Endodermal cell (in vitro differentiated cells): ENCODE measurements around the gene IL20. TPM values are rescaled to one million over a fixed set of nuclear protein-coding genes. Genes with fewer than 3 reads are reported as not detected.

Experiments used
- DNase-seq: peaks from one replicate; pipeline ENCODE4 v3.0.0-alpha.2; 2017
- H3K27ac ChIP-seq: 2 replicates; pipeline ENCODE4 v1.5.1; 2013; ENCODE audit warnings: mild to moderate bottlenecking, low read depth, low read length, moderate library complexity
- H3K27me3 ChIP-seq: 2 replicates; pipeline ENCODE4 v1.6.1; 2013; ENCODE audit warnings: mild to moderate bottlenecking, low read length, moderate library complexity; ENCODE audit not compliant: insufficient read depth, control insufficient read depth, poor library complexity, severe bottlenecking
- H3K36me3 ChIP-seq: 2 replicates; pipeline ENCODE4 v1.7.0; 2013; ENCODE audit warnings: mild to moderate bottlenecking, low read length, moderate library complexity; ENCODE audit not compliant: control insufficient read depth, insufficient read depth
- H3K4me1 ChIP-seq: one replicate; pipeline ENCODE4 v1.7.0; 2013; ENCODE audit warnings: low read length; ENCODE audit not compliant: control insufficient read depth, insufficient read depth
- H3K4me3 ChIP-seq: 2 replicates; pipeline ENCODE4 v1.5.1; 2013; ENCODE audit warnings: mild to moderate bottlenecking, low read length, moderate library complexity
- H3K9ac ChIP-seq: 2 replicates; pipeline ENCODE4 v1.6.1; 2013; ENCODE audit warnings: mild to moderate bottlenecking, low read length, moderate library complexity; ENCODE audit not compliant: poor library complexity, severe bottlenecking; ENCODE audit errors: extremely low read depth
- H3K9me3 ChIP-seq: 2 replicates; pipeline ENCODE4 v1.6.1; 2013; ENCODE audit warnings: mild to moderate bottlenecking, low read length, moderate library complexity; ENCODE audit not compliant: control insufficient read depth
- H3K27ac Mint-ChIP-seq: 2 replicates; pipeline ENCODE4 v1.8.0; 2020; ENCODE audit warnings: mixed read lengths
- H3K27me3 Mint-ChIP-seq: 2 replicates; pipeline ENCODE4 v1.8.0; 2021; ENCODE audit warnings: mild to moderate bottlenecking, mixed read lengths; ENCODE audit not compliant: insufficient read depth
- H3K36me3 Mint-ChIP-seq: 2 replicates; pipeline ENCODE4 v1.8.0; 2020; ENCODE audit warnings: low read depth, mixed read lengths
- H3K4me1 Mint-ChIP-seq: 2 replicates; pipeline ENCODE4 v1.8.0; 2020; ENCODE audit warnings: mixed read lengths
- H3K4me3 Mint-ChIP-seq: 2 replicates; pipeline ENCODE4 v1.8.0; 2020; ENCODE audit warnings: mild to moderate bottlenecking, moderate library complexity, mixed read lengths
- H3K9me3 Mint-ChIP-seq: 2 replicates; pipeline ENCODE4 v1.8.0; 2020; ENCODE audit warnings: mild to moderate bottlenecking, mixed read lengths
- CTCF ChIP-seq: fragments of 200-600 bp; sonication (generic); conservative IDR thresholded peaks from 2 replicates; pipeline ENCODE4 v1.5.0; 2021; ENCODE audit warnings: antibody characterized with exemption, mild to moderate bottlenecking
- WGBS, 2 experiments: methylation state at CpG; one replicate each; pipeline versions ENCODE4 v1.1.5 to v1.1.7; 2013; ENCODE audit warnings: missing lambda C conversion rate in 2 of 2, mixed read lengths in 1 of 2; ENCODE audit not compliant: insufficient coverage in 1 of 2, insufficient read length in 1 of 2; 5-methylcytosine and 5-hydroxymethylcytosine counted together
- total RNA-seq, 2 donors: library from RNA; stranded (reverse); fragmentation: NEBNext Ultra II Directional in 1 of 2; extraction: Animal tissue kit (Norgen Biotek cat#: 25700) in 1 of 2; gene quantifications; 2 replicates in 1 of 2; 3 replicates in 1 of 2; pipeline ENCODE4 v1.2.1, GENCODE V29; 2021

IL20 gene
- total RNA-seq, 2 donors from 2014 or later, result not detected

- H3K4me3 Mint-ChIP-seq, result no peak overlapping the region
- no peak for DNase-seq
- peaks cover 5% of the 10 kb centered on the region for H3K4me1 ChIP-seq
- H3K4me3 ChIP-seq, result no peak overlapping the region
- no peak overlapping the region for H3K27ac ChIP-seq
- no peak for TF ChIP-seq CTCF
- H3K4me1 Mint-ChIP-seq, result peaks cover 19% of the 10 kb centered on the region
- H3K36me3 Mint-ChIP-seq, result no peaks in the 10 kb centered on the region
- H3K36me3 ChIP-seq, result no peaks in the 10 kb centered on the region
- H3K9me3 ChIP-seq, result no peaks in the 10 kb centered on the region
- H3K27me3 Mint-ChIP-seq, result peaks cover 3% of the 10 kb centered on the region
- no peak overlapping the region for H3K27ac Mint-ChIP-seq
- H3K9ac ChIP-seq, result no peak overlapping the region
- H3K9me3 Mint-ChIP-seq, result no peaks in the 10 kb centered on the region
- H3K27me3 ChIP-seq, result peaks cover 19% of the 10 kb centered on the region
Measured at GRCh38 chr1:206842854-206843253, 22.6 kb upstream of the IL20 start.

GRCh38 chr1:206843626-206844025 lies 21.8 kb upstream of the IL20 start:
- H3K9ac ChIP-seq, result no peak overlapping the region
- Mint-ChIP-seq H3K9me3 (no peaks in the 10 kb centered on the region), H3K36me3 (no peaks in the 10 kb centered on the region), H3K4me1 (peaks cover 22% of the 10 kb centered on the region), H3K4me3 (no peak overlapping the region), H3K27ac (no peak overlapping the region), H3K27me3 (peaks cover 3% of the 10 kb centered on the region)
- no peaks in the 10 kb centered on the region for H3K9me3 ChIP-seq
- TF ChIP-seq CTCF, result no peak
- 94 to 95% methylated on average over 3 to 4 of the region's 4 CpGs for WGBS, 2 experiments
- H3K27ac ChIP-seq, result no peak overlapping the region
- no peaks in the 10 kb centered on the region for H3K36me3 ChIP-seq
- peaks cover 11% of the 10 kb centered on the region for H3K27me3 ChIP-seq
- no peak for DNase-seq
- H3K4me3 ChIP-seq, result no peak overlapping the region
- H3K4me1 ChIP-seq, result peaks cover 5% of the 10 kb centered on the region

- H3K4me3 Mint-ChIP-seq, result no peak overlapping the region
Measured at GRCh38 chr1:206846487-206846886, 18.9 kb upstream of the IL20 start.

More at GRCh38 chr1:206846487-206846886, 18.9 kb upstream of the IL20 start:
- peaks cover 5% of the 10 kb centered on the region for H3K9me3 Mint-ChIP-seq
- H3K27me3 ChIP-seq, result no peaks in the 10 kb centered on the region
- no peak overlapping the region for H3K9ac ChIP-seq
- H3K4me3 ChIP-seq, result no peak overlapping the region
- H3K4me1 Mint-ChIP-seq, result peaks cover 5% of the 10 kb centered on the region
- no peaks in the 10 kb centered on the region for H3K4me1 ChIP-seq
- H3K27me3 Mint-ChIP-seq, result peaks cover 8% of the 10 kb centered on the region
- TF ChIP-seq CTCF, result no peak
- no peaks in the 10 kb centered on the region for H3K36me3 ChIP-seq
- peaks cover 10% of the 10 kb centered on the region for H3K9me3 ChIP-seq
- H3K36me3 Mint-ChIP-seq, result no peaks in the 10 kb centered on the region
- DNase-seq, result no peak
- no peak overlapping the region for H3K27ac Mint-ChIP-seq
- H3K27ac ChIP-seq, result no peak overlapping the region
